LoVo (cell line): ENCODE measurements around the gene RAD51B.
A peak's percentile ranks its signal among the peaks of the same experiment; 100 is the strongest.

Source experiments
- DNase-seq: peaks from one replicate; pipeline ENCODE4 v3.0.0-alpha.2; 2016; ENCODE audit warnings: low spot score

RAD51B gene

GRCh38 chr14:68594737-68595380, 775.3 kb downstream of the RAD51B start:
- no peak for DNase-seq

DNA sequence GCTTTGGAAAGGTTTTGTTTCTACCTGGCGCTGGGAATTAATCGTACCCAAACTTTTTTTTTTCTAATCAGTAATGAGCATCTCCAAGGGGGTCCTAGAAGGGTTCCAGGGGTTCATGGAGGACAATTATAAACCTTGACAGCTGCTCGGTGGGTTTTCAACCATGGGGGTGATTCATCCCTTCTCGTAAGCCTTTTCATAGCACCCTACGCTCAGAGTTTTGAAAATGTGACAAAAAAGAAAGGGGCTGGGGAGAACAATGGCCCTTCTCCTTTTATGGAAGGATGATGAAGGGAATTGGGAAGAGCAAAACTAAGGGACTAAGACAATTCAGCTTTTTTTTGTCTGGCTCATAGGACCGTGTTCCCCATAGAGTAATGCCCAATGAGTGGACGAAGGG, 776.6 kb downstream of the RAD51B start:
- DNase-seq = no peak

DNA sequence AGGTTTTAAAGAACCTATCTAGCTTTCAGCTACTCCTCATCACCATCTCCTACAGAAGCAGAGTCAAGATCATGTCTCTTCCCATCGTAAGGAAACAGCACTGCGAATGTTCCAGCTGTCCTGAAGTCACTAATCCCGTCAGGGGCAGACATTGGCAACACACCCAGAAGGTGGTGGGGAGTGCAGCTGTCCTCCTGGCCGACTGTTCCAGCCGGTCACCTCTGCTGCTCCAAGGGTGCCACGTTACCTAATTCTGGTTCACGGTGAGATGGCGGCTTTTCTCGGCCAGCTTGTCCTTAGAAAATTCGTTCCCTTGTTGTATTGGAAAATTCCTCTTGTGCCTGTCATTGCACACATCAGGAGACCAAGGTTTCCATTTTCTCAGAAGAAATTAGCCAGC, 777.1 kb downstream of the RAD51B start:
- no peak for DNase-seq

DNA sequence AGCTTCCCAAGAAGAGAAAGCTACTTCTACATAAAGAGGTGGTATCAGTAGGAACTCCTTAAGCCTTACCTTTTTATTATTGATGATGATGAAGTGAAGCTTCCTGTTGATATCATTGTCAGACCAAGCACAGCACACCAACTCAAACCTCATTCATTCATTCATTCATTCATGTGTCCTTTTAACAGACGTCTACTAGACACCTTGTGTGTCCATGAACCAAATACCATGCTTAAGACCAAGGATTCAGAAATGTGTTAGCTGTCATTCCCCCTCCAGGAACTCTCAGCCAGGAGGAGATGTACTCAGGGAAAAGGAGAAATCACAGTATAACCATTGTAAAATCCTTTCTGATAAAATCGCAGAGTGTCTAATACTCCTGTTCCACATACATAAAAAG, 778.5 kb downstream of the RAD51B start:
- no peak for DNase-seq

DNA sequence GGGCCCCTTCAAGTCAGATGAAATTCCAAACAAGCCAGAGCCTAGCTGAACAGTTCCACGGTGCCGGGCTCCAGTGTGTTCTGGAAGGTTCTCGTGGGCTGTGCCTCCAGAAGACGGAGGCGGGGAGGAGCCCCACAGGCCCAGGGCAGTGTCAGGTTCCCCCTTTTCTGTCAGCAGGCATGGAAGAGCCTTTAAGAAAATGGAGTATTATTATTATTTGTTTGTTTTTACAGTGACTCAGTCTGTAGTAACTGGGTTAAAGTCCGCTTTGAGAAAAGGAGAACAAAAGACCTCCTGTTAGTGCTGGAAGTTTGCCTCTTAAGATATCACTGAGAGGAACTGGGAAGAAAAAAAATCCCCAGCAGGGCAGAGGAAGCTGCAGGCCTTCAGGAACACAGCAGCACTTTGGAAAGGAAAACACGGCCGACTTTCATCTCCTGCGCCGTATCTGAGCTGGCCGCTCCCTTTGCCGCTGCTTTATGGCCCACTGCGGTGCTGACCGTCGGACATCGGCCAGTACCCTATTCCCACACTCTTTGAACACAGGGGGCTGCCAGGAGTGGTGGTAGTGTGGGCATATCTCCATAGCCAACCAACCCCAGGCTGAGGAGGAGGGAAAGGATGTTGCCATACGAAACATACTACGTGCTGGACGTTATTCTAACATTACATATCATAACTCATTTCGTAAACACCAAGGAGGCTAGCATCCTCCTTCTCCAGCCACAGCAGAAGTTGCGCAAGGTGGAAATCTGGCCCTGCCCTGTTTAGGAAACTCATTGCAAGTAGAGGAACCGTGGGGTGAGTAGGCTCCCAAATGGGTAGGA, 779.3 kb downstream of the RAD51B start:
- peak; percentile 93 for DNase-seq

GRCh38 chr14:68599896-68600610, 780.5 kb downstream of the RAD51B start:
- DNase-seq = peak; percentile 36

GRCh38 chr14:68602507-68602906, 782.9 kb downstream of the RAD51B start:
- no peak for DNase-seq

DNA sequence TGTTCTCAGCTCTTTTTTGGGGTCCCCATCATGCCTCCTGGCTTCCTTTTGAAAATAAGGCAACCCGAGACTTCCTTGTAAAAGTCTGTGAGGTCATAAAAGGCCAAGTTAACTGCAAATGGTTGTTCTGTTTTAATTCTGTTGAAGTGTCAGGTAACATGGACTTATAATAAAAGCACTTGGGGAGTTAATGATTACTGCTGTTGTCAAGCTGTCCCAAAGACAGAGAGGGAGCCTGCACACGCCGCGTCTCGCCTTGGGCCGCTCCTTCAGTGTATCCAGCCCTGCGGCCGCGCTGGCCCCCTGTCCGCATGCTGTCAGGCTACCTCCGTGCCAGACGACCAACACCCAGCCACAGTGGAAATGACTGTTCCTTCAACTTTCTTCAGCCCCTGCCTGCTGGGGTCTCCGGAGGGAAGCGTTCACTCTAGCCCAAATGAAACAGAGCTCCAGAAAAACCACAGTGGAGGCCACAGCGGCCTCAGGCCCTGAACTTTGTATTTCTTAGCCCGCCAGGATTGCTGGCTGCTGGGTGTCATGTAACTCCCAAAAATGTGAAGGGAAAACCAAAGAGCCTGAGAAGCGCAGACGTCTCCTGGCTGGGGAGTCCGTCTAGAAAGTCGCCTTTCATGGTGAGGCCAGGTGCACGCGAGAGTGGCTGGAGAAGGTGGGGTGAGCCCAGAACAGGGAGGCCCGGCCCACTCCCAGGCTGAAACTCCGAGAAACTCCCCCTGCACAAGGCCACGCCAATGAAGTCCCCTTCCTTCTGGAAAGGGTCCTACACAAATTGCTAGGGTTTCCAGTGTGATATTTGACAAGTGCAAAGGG, 784.2 kb downstream of the RAD51B start:
- DNase-seq = no peak

DNA sequence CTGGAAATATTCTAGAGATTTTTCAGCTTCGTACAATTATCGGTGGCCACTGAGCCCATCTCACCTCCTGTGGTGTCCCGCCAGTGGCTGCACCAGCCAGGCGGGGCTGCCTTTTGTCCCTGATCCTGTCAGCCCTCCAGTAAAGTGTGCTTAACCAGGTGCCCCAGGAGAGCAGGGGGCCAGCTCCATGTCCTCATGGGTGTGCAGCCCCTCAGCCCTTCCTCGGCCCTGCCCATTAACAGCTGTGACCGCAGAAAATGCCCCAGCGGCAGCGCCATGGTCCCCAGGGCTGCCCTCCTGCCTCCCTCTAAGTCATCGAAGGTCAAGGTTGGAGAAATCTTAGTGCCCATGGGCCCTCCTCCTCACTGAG, 784.8 kb downstream of the RAD51B start:
- no peak for DNase-seq

GRCh38 chr14:68604822-68605221, 785.2 kb downstream of the RAD51B start:
- no peak for DNase-seq

DNA sequence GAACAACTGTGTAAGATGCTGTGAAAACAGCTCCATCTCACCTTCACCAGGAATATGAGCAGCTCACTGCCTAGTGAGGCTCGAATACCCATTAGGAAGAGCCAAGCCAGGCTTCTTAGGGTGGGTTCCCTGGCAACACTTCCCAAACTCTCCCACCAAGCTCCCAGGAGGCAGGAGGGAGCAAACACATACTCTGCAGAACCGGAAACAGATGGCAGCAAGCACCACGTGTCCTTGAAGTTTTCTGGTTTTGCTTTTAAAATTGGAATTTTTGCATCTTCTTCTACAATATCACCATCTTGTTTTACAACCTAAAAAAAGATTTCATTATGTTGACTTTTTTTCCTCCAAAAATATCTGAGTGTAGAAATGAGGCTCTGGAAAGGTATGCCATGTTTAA, 786.6 kb downstream of the RAD51B start:
- no peak for DNase-seq

DNA sequence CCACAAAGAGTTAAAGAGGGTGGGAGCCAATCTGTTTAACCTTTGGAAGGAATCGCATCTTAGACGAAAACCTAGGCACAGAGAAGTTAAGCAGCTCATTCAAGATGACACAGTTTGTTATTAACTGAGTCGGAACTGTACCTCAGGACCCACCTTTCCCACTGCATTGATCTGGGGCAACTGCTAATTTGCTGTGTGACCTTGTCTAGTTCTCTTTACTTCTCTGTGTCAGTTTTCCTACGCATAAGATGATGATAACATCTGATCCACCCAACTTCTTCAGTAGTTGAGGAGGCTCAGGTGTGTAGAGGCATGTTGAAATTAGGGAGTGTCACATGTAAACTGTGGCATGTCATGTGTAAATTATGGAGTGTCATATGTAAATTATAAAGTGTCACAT, 787.1 kb downstream of the RAD51B start:
- no peak for DNase-seq

DNA sequence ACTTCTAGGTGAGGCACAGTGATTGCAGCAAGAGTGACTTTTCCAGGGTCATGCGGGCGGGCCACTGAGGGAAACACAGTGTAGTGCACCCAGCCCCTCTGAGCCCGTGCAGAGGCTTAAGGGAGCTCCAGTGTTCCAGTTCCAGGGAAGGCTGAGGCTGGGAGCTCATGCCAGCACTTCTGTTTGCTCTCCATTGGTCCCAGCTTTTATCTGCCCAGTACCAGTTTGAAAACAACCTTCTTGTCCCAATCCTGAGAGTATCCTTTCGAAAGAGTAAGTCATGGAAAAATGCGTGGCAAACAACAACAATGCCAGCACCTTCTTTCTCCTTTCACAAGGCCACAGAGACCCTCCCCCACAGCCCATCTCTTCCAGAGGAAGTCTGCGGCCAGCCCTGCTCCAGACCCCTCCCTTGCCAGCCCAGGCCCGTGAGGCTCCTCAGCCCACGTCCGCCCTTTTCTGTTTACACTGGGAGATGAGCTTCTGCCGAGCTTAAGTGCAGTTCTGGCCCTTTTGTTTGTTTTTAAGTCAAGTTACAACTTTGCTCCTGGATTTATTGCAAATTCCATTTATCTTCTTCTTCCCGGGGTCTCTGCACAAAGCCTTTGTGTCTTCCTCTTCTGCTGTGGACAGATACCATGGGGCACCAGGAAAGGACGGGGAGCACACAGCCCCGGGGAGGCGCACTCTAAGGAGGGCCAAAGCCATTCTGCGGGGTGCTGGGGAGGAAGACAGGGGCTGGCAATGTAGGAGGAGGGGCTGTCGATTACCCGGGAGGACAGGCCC, 787.7 kb downstream of the RAD51B start:
- DNase-seq = no peak

DNA sequence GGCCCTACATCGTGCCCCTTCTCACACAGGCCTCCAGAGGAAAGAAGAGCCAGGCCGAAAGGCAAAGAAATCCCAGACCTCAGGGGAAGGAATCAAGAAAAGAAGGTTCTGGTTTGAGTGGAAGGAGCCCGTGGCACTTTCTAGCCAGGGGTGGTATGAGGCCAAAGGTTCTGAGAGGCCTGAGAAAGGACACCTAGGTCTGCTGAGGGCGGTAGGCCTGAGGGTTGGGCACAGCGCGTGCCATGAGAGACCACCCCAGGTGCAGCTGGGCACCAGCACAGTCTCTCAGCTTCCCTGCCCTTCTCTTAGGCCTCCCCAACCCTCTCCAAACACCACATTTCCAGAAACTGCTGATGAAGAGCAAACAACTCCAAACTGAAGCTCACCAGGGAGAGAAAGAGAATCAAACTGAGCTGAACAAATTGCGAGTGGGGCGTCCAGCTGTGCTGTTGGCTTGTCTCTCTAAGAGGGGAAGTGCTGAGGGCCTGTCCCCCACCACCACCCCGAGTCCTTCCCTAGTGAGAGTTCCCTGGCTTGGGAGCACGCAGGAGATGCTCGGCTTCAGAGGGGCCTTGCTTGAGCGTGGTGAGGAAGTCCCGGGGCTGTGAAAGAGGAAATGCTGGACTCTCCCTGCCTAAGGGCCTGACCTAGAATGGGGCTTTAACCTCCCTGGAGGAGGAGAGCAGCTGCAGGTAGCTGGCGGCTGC, 788.4 kb downstream of the RAD51B start:
- DNase-seq = no peak

DNA sequence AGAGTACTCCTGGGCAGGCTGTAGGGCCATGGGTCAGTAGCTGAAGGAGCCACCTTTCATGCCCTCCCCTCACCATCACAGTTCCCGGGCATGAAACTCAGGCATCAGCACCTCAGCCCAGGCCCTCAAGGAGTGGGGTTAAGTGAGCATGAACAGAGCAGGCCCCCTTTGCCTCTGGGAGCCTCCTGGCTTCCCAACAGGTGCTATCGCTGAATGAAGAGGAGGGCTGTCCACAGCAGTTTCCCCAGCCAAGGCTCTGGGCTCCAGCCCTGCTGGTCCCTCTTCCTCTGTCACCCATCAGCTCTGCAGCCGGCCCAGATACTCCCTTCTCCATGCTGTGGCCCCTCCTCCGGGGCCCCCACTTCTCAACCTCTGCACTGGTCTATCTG, 789.0 kb downstream of the RAD51B start:
- DNase-seq = no peak

DNA sequence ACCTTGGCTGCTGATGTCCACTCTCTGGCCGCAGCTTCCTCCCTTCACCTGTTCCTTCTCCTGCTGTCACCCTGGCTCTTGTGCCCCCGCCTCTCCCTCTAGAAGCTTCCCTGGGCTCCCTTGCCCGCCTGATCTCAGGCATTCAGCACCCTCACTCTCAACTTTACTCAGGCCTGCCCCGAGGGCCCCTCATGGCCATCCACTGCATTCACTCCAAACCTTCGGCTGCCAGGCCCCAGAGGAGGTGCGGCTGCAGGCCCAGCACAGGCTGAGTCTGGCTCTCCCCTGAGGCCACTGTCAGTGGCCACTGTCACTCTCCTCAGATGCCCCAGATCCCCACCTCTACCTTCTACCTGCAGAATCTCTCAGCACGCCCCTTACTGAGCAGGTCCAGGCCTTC, 789.4 kb downstream of the RAD51B start:
- no peak for DNase-seq

DNA sequence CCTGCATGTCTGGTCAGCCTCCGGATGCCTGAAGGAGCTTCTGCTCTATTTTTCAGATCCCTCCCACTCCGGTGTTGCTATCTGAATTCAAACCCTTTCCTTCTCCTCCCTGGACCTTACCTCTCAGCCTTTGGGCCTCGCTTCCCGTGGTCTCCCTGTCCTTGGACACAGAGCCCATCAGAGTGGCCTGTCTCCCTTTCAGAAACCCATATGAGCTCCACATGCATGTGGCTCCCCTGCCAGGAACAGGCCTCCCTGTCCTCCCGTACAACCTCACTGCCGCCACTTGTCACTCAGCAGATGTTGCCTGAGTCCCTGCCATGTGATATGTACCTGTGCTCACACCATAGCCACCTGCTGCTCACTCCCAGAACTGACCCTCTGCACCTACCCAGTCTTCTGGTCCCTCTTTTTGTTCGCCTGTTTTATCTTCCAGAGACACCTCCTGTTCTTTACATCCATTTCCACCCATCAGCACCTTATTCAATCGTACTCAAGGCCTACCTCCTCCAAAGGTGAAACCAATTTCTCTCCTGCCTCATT, 790.7 kb downstream of the RAD51B start:
- DNase-seq = no peak

DNA sequence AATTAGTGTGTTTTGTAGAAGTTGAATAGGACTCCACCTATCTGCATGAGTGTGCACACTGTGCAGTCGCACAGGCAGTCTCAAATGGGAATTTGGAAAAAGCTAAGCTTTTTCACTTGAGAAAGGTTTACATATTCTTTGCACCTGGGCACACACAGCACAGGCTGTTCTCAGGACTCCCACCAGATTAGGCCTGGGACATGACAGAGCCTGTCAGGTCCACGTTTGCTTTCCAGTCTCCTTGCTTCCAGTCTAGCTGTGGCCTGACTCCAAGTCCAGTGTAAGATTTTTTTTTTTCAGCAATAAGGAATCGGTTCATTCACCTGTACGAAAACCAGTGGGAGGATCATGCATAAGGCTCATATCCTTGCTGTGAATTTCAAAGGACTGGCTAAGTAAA, 792.0 kb downstream of the RAD51B start:
- DNase-seq = no peak

DNA sequence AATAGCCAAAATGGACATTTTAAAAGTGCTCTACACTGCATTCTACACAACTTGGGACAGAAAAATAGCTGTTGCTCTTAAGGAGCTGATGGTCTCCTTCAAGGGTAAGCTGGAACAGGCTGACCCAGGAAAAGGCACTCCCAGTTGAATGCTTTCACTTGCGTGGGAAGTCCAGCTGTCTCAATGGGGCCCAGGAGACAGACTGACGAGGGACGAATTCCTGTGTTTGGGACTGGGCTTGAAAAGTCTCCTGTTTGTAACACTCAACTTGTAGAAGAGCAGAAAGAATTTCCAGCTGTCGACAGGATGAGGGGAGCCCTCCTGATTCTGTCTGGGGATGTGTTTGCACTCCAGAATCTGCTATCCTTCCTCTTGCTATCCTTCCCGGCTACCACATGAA, 792.5 kb downstream of the RAD51B start:
- no peak for DNase-seq

DNA sequence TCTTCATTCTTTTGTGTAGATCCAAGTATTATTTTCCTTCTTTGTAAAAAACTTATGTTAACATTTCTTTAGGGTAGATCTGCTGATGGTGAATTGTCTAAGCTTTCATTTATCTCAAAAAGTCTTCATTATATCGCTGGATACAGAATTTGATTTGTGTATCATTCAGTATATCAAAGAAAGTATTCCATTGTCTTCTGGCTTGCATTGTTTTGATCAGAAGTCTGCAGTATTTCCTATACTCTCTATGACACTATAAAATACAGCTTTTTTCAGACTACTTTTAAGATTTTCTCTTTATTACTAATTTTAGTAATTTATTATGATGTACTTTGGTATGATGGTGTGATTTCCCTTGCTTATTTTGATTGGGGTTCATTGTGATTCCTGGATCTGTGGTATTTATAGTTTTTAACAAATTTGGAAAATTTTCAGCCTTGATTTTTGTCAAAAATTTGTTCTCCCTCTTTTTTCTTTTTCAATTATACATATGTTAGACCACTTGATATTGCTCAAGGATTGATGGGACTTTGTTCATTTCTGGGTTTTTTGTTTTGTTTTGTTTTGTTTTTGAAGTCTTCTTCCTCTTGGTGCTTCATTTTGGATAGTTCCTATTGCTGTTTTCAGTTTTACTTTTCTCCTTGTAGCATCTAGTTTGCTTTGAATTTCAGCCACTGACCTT, 796.8 kb downstream of the RAD51B start:
- no peak for DNase-seq
